ENCODE measurements around the gene SRD5A1.

SRD5A1 gene

DNA sequence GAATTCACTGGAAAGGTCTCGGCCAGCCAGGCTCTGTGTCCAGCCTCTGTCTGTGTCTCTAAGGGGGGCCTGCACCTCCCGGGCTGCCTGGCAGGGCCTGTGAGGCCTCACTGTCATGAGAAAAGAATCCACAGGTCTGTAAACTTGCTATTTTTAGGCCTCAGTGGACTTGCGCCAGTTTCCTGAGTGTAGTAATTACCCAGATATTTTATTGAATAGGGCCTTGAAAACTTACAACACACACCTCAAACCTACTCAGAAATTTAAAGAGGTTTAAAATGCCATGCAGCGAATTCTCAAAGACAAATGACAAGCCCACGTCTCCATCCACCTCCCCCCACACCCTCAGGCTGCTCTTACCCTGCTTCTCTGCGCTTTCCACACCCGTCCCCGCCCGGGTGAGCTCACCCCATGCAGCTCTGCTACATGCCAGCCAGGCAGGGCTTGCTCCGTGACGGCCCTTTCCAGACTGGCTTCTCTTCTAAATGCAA is 71.2 kb downstream of the SRD5A1 start:
- H3K4me1 ChIP-seq (ENCODE audit: insufficient read depth, poor library complexity, severe bottlenecking) = peaks cover 21% of the 10 kb centered on the region
- TF ChIP-seq, protein P1, sequence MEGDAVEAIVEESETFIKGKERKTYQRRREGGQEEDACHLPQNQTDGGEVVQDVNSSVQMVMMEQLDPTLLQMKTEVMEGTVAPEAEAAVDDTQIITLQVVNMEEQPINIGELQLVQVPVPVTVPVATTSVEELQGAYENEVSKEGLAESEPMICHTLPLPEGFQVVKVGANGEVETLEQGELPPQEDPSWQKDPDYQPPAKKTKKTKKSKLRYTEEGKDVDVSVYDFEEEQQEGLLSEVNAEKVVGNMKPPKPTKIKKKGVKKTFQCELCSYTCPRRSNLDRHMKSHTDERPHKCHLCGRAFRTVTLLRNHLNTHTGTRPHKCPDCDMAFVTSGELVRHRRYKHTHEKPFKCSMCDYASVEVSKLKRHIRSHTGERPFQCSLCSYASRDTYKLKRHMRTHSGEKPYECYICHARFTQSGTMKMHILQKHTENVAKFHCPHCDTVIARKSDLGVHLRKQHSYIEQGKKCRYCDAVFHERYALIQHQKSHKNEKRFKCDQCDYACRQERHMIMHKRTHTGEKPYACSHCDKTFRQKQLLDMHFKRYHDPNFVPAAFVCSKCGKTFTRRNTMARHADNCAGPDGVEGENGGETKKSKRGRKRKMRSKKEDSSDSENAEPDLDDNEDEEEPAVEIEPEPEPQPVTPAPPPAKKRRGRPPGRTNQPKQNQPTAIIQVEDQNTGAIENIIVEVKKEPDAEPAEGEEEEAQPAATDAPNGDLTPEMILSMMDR (IDR thresholded peaks at IDR 0.05; ENCODE audit: poor library complexity, severe bottlenecking) = no peak
- ATAC-seq (ENCODE audit: low read depth) (peak; percentile 90), DNase-seq (ENCODE audit: low spot score) (no peak)
- no peaks in the 10 kb centered on the region for H3K9me3 ChIP-seq (ENCODE audit: severe bottlenecking)
- H3K36me3 ChIP-seq (ENCODE audit: low read depth) = no peaks in the 10 kb centered on the region
- H3K27ac ChIP-seq (ENCODE audit: poor library complexity, severe bottlenecking) = peak overlapping the region; percentile 81
- H3K27me3 ChIP-seq (ENCODE audit: insufficient read depth, poor library complexity, severe bottlenecking) = no peaks in the 10 kb centered on the region
- no peak overlapping the region for H3K4me3 ChIP-seq (ENCODE audit: severe bottlenecking)

DNA sequence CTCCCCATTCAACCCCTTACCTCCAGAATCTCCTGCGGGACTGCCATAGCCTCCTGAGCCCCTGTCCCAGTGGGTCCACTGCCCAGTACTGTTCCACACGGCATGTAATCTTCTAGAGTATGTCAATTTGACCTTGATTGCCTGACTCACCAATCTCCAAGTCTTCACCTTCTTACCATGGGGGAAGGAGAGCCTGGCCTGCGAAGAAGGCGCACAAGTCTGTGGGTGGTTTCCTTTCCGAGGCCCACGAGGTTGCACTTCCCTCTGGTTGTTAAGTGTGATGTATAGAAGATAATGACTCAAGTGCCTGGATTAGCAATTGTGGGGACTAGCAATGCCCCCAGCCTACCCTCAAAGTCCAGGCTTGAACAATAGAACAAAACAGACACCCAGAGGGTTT is 71.8 kb downstream of the SRD5A1 start:
- ATAC-seq (ENCODE audit: low read depth) = no peak
- Histone ChIP-seq H3K4me1 (ENCODE audit: insufficient read depth, poor library complexity, severe bottlenecking) (peaks cover 21% of the 10 kb centered on the region), H3K27ac (ENCODE audit: poor library complexity, severe bottlenecking) (peak overlapping the region; percentile 81), H3K36me3 (ENCODE audit: low read depth) (no peaks in the 10 kb centered on the region), H3K9me3 (ENCODE audit: severe bottlenecking) (no peaks in the 10 kb centered on the region), H3K4me3 (ENCODE audit: severe bottlenecking) (no peak overlapping the region), H3K27me3 (ENCODE audit: insufficient read depth, poor library complexity, severe bottlenecking) (no peaks in the 10 kb centered on the region)
- no peak for DNase-seq (ENCODE audit: low spot score)
- TF ChIP-seq, protein P1 (IDR thresholded peaks at IDR 0.05; ENCODE audit: poor library complexity, severe bottlenecking) = no peak

DNA sequence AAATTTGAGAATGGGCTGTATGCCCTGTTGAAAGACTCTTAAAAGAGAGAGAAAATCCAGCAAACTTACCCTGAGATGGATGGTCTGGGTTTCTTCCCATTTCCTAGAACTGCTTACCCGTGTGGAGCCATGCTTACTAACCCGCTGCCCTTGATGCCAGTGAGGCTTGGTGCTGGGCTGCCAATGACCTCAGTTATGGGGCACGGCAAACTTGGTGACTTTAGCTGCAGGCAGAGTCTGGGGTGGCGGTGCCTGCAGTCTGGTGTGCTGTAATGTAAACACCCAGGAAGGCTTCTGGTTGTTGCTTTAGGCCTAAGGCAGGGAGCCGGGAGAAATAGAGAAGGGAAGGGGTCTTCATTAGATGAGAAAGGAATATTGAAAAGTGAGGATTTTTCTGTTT is 72.7 kb downstream of the SRD5A1 start:
- Histone ChIP-seq H3K4me1 (ENCODE audit: insufficient read depth, poor library complexity, severe bottlenecking) (peaks cover 21% of the 10 kb centered on the region), H3K27me3 (ENCODE audit: insufficient read depth, poor library complexity, severe bottlenecking) (no peaks in the 10 kb centered on the region), H3K27ac (ENCODE audit: poor library complexity, severe bottlenecking) (no peak overlapping the region), H3K9me3 (ENCODE audit: severe bottlenecking) (no peaks in the 10 kb centered on the region), H3K36me3 (ENCODE audit: low read depth) (no peaks in the 10 kb centered on the region), H3K4me3 (ENCODE audit: severe bottlenecking) (no peak overlapping the region)
- TF ChIP-seq, protein P1 (IDR thresholded peaks at IDR 0.05; ENCODE audit: poor library complexity, severe bottlenecking) = no peak
- no peak for ATAC-seq (ENCODE audit: low read depth)
- no peak for DNase-seq (ENCODE audit: low spot score)

DNA sequence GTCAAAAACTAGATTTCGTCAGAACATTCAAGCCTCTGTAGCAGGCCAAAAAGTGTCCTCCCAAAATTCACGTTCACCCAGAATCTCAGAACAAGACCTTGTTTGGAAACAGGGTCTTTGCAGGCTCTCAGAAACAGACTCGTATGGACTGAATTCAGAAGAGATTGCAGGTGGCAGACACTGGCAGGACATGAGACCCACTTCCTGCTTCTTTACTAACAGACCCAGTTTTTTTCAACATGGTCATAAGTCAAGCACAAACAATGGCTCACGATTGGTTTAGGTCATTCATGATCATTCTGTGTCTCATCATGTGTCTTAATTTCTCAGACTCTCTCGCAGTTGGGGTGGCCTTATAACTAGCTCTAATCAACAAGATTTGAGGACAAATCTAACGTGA is 74.6 kb downstream of the SRD5A1 start:
- Histone ChIP-seq H3K9me3 (ENCODE audit: severe bottlenecking) (no peaks in the 10 kb centered on the region), H3K4me3 (ENCODE audit: severe bottlenecking) (no peak overlapping the region), H3K27ac (ENCODE audit: poor library complexity, severe bottlenecking) (no peak overlapping the region), H3K4me1 (ENCODE audit: insufficient read depth, poor library complexity, severe bottlenecking) (peaks cover 21% of the 10 kb centered on the region), H3K36me3 (ENCODE audit: low read depth) (no peaks in the 10 kb centered on the region), H3K27me3 (ENCODE audit: insufficient read depth, poor library complexity, severe bottlenecking) (no peaks in the 10 kb centered on the region)
- ATAC-seq (ENCODE audit: low read depth) (no peak), DNase-seq (ENCODE audit: low spot score) (no peak)
- TF ChIP-seq, protein P1 (IDR thresholded peaks at IDR 0.05; ENCODE audit: poor library complexity, severe bottlenecking) = no peak

DNA sequence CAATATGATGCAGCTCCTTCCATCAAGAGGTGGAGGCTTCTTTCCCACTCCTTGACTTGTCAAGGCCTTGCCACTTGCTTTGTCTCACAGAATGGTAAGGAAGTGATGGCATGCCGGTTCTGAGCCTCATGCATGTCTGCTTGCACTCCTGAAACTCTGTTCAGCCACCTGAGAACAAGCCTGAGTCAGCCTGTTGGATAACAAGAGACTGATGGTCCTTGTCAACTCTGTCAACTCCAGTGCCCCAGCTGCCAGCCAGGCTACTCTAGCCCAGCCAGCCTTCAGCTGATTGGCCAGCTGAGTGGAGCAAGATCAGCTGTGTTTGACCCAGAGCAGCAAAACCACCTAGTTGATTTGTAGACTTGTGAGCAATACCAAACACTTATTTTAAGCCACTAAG is 75.6 kb downstream of the SRD5A1 start:
- TF ChIP-seq, protein P1 (IDR thresholded peaks at IDR 0.05; ENCODE audit: poor library complexity, severe bottlenecking) = no peak
- H3K27me3 ChIP-seq (ENCODE audit: insufficient read depth, poor library complexity, severe bottlenecking) = no peaks in the 10 kb centered on the region
- no peak for DNase-seq (ENCODE audit: low spot score)

More for the DNA sequence above, 75.6 kb downstream of the SRD5A1 start:
- Histone ChIP-seq H3K36me3 (ENCODE audit: low read depth) (no peaks in the 10 kb centered on the region), H3K4me3 (ENCODE audit: severe bottlenecking) (no peak overlapping the region), H3K9me3 (ENCODE audit: severe bottlenecking) (no peaks in the 10 kb centered on the region), H3K27ac (ENCODE audit: poor library complexity, severe bottlenecking) (no peak overlapping the region), H3K4me1 (ENCODE audit: insufficient read depth, poor library complexity, severe bottlenecking) (peaks cover 21% of the 10 kb centered on the region)
- ATAC-seq (ENCODE audit: low read depth) = no peak
